NCI-H345 treated with DMSO at 0.1 percent for 48 hours (cell line): Measurements from ENCODE around the gene ALB.
"Not testable (repeated sequence)": the region's sequence is repeated elsewhere in the genome, so short reads cannot be mapped to it uniquely, and the experiment has no call there.

ENCODE experiments used
- DNase-seq: peaks from one replicate; lab custom pipeline; 2025; ENCODE audit not compliant: unreplicated experiment; lab: John Stamatoyannopoulos, UW

Gene ALB

GRCh38 chr4:73404042-73404441, at the start of gene ALB:
Gene ALB (plus strand): TSS chr4:73404287. CDS start chr4:73404328, 41 bp downstream.
- DNase-seq, result no peak

- DNase-seq, result not testable (repeated sequence)
Observed at GRCh38 chr4:73357174-73357573, 46.9 kb upstream of the ALB start.

GRCh38 chr4:73369506-73370199, 34.4 kb upstream of the ALB start:
- DNase-seq, result not testable (repeated sequence)

- DNase-seq, result no peak
Observed at GRCh38 chr4:73375328-73375741, 28.8 kb upstream of the ALB start.

GRCh38 chr4:73376251-73376650, 27.8 kb upstream of the ALB start:
- DNase-seq, result no peak

GRCh38 chr4:73376976-73377375, 27.1 kb upstream of the ALB start:
- no peak for DNase-seq

GRCh38 chr4:73378887-73379286, 25.2 kb upstream of the ALB start:
- DNase-seq, result no peak

- DNase-seq, result no peak
Observed at GRCh38 chr4:73379946-73380345, 24.1 kb upstream of the ALB start.

GRCh38 chr4:73381214-73381613, 22.9 kb upstream of the ALB start:
- no peak for DNase-seq

- DNase-seq, result no peak
Observed at GRCh38 chr4:73383452-73383851, 20.6 kb upstream of the ALB start.

- no peak for DNase-seq
Observed at GRCh38 chr4:73387552-73387951, 16.5 kb upstream of the ALB start.

GRCh38 chr4:73388887-73389286, 15.2 kb upstream of the ALB start:
- no peak for DNase-seq

- DNase-seq, result not testable (repeated sequence)
Observed at GRCh38 chr4:73389663-73390062, 14.4 kb upstream of the ALB start.

GRCh38 chr4:73391774-73392173, 12.3 kb upstream of the ALB start:
- no peak for DNase-seq

GRCh38 chr4:73392936-73393335, 11.2 kb upstream of the ALB start:
- no peak for DNase-seq

- DNase-seq, result no peak
Observed at GRCh38 chr4:73396304-73396703, 7.8 kb upstream of the ALB start.

GRCh38 chr4:73396993-73397972, 6.8 kb upstream of the ALB start:
- DNase-seq, result no peak

- no peak for DNase-seq
Observed at GRCh38 chr4:73401412-73401811, 2.7 kb upstream of the ALB start.

GRCh38 chr4:73404457-73404856, 370 bp downstream of the ALB start:
- no peak for DNase-seq

GRCh38 chr4:73405138-73405537, 1.1 kb downstream of the ALB start:
- DNase-seq, result no peak

- no peak for DNase-seq
Observed at GRCh38 chr4:73406548-73406875, 2.4 kb downstream of the ALB start.

- no peak for DNase-seq
Observed at GRCh38 chr4:73407227-73407673, 3.2 kb downstream of the ALB start.
